Hematopoietic multipotent progenitor cell treated with erythropoietin and hydrocortisone succinate and interleukin-3 and kit ligand, for 6 days (in vitro differentiated cells): Measurements from ENCODE around the gene EOLA1.
"Not testable (repeated sequence)": the region's sequence is repeated elsewhere in the genome, so short reads cannot be mapped to it uniquely, and the experiment has no call there.

Experiments used
- DNase-seq: peaks from one replicate; pipeline ENCODE4 v3.0.0-alpha.2; 2015

Gene EOLA1

DNA sequence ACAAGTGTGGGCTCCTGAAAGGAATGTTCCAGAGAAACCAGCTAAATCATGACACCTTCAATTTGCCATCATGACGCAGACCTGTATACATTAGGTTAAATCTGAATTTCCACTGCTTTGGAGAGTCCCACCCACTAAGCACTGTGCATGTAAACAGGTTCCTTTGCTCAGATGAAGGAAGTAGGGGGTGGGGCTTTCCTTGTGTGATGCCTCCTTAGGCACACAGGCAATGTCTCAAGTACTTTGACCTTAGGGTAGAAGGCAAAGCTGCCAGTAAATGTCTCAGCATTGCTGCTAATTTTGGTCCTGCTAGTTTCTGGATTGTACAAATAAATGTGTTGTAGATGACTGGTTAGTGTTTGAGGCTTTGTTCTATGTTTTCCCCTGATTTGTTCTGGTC is 6.2 kb downstream of the EOLA1 start:
- DNase-seq, result not testable (repeated sequence)

DNA sequence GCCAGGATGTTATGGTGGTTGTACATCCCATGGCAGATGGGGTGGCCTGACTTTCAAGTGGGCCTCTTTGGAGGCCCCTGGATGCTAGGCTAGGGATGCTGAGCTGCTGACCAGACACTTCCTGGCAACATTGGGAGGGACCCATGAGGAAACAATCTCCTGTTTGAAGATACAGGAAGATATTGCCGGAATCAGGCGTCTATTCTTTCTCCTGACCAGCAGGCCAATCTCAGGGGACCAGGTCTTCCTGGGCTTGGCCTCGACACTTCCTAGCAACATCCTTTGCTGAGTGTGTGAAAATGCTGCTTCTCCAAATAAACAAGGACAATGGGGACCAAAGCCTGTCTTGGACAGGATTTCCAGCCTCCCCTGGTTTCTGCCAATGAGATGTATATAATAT is 7.0 kb downstream of the EOLA1 start:
- not testable (repeated sequence) for DNase-seq

DNA sequence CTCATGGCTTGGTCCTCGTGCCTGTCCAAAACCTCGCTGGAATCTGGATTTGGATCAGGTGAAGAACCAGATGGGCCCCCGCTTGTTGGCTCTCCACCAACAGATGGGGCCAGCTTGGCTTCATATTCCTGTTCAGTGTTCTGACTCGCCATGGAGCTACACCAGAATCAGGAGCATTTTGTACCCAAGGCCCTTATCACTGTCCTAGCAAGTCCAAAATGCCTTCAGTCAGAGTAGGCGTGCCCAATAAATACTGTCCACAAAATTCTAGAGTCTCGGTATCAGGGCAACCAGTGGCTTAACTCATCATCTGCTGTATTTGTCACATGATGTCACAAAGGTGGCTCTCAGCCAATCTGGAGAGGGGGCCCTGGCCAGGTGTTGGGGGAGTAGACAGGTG is 8.9 kb downstream of the EOLA1 start, which contains the start of gene HSFX3:
Gene HSFX3 (minus strand): TSS at position 224 of the 400 bp plus-strand sequence. CDS start 72 bp downstream, at position 152.
- not testable (repeated sequence) for DNase-seq

DNA sequence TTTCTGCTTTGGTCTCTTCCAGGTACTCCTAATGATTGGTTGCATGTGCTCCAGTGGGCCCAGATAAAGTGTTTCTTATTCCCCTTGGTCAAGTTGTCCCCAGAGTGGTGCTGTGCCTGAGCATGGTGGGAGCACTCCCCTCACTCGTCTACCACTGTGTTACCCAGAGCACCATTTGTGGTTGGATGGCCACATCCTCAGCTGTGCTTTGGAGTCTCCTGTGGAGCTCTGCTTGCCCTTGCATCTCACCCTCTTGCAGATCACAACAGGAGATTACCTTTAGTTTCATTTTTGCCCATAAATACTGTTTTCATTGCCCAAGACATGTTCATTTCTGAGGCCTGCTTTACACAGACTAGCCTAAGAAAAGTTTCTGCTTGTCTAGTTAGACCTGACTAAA is 9.6 kb downstream of the EOLA1 start:
- DNase-seq, result not testable (repeated sequence)

DNA sequence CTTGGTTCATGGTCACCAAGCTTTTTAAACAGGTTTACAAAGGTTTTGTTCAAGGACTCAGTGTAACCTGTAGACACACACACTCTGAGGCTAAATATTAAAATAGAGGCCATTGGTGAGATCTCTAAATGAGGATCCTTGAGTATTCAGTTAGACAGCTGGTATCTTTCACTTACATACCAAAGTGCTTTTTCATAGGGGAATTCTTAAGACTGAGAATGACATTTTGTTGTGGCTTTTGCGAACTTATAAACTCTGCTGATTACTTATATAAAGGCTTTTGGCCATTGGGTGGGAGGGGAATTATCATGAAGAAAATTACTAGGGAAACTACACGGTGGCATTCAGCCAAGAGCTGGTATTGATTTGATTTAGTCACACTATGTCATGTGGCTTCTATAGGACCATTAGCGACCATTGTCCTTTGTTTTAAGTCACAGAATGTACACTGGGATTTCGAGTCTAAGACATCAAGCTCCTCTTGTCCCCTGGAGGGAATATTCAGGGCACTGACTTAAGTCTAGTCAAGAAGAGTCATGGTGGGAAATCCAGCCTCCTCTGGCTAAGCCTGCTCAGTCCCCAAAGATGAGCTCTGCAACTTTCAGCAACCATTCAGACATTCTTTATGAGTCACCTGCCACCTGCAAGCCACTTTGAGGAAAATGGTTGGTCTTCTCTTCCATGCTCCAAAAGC is 10.6 kb downstream of the EOLA1 start:
- not testable (repeated sequence) for DNase-seq

DNA sequence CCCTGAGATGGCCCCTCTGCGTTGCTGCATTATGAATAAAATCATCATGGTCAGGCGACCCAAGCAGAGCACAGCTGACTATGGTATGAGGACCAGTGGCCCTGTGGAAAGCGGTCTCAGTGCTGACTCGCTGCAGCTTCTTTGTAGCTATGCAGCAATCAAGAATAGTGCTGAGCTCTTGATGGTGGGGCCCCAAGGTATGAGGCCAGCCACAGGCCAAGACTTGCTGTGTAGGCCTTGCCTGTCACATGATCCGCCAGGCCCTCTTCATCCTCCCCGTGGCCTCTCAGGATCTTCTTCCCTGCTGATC is 11.1 kb downstream of the EOLA1 start:
- not testable (repeated sequence) for DNase-seq

DNA sequence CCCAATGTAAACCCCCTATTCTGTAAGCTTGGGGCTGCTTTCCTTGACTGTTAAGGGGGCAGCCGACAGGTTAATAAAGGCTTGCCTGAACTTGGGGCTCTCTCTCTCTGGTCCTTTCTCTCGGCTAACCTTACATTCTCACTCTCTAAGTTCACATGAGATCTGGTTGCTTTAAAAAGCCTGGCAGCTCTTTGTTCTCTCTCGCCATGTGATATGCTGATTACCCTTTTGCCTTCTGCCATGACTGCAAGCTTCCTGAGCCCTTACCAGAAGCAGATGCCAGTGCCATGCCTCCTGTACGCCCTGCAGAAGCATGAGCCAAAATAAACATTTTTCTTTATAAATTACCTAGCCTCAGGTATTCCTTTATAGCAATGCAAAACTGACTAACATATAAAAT is 14.4 kb downstream of the EOLA1 start:
- not testable (repeated sequence) for DNase-seq

DNA sequence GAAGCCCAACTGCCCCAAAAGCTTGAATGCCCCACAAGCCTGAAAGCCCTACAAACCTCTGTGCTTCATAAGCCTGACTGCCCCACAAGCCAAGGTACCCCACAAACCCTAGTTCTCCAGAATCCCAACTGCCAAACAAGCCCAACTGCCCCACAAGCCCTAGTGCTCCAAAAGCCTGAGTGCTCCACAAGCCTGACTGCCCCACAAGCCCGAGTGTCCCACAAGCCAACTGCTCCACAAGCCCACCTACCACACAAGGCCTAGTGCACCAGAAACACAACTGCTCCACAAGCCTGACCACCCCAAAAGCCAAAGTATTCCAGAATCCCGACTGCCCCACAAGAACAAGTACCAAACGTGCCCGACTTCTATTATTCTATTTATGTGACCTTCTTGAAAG is 22.5 kb downstream of the EOLA1 start:
- no peak for DNase-seq

DNA sequence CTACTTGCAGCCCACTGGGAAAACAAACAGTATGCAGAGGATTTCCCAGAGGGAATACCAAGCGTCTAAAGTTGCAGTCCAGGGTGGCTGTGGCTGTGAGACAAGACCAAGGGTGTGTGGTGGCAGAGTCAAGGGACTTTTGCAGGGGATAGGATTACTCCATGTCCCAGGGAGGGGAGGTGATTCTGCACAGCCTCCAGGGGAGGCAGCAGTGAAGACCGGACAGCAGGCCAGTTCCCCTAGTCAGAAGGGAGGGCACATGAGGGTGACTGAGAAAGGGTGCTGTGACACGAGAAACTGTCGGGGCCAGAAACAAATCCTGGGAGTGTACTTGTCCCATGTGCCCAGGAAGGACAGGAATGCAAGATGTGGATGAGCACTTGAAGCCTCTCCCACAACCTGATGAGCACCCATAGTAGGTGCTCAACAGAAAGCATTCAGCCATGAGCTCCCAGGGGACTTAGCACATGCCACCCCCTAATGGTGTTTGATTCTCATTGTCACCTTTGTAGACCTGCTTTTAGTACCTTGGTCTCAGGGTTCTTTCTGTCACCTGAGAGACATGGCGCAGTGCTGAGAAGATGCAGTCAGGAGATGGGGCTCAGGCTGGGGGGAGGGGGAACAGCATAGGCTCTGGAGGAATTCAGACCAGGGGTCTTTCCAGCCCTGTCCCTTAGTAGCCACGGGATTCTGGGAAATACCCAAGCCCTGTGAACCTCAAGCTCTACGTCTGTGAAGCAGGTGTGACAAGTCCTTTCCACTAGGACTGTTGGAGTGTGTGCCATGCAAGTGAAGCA is 27.0 kb downstream of the EOLA1 start:
- no peak for DNase-seq

DNA sequence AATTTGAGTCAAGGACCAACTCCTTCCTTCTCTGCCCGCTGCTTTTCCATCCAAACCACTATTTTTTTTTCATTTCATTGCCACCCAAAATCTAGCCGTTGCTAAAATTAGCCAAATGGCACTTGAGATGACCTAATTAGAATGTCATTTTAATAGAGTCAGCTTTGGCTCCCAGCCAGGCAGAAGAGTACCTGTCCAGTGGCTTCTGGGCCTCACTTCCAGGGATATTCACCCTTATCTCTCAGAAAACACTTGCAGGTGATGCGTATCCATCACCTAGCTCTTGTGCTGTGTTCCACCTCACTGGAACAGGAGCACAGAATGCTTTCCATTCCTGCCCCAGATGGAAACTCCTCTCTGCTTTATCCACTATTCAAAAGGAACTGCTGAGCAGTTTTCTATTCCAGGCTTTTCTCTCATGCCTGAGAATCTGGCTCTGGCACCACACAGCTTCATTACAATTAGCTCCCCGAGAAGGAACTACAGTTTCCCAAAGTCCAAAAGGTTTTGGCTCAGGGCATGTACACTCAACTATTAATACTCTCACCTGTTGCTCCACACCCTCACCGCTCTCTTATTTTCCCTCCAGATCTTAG is 28.0 kb downstream of the EOLA1 start:
- no peak for DNase-seq

DNA sequence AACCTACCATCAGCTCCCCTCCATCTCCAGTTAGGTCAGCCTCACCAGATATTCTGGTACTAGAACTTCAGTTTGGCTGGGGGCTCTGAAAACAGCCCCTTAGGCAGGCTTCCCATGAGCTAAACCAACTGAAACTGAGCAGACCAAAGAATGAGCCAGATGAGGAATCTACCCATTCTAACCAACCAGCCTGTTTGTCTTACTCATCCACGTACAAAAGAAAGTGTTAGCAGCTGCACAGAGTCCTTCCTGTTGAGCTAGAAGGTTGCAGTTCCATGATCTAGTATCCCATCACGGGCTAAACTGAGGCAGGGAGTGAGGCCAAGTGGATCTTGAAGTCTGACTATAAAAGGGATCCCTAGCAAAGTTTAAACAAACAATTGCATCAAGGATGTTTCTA is 29.0 kb downstream of the EOLA1 start:
- no peak for DNase-seq

DNA sequence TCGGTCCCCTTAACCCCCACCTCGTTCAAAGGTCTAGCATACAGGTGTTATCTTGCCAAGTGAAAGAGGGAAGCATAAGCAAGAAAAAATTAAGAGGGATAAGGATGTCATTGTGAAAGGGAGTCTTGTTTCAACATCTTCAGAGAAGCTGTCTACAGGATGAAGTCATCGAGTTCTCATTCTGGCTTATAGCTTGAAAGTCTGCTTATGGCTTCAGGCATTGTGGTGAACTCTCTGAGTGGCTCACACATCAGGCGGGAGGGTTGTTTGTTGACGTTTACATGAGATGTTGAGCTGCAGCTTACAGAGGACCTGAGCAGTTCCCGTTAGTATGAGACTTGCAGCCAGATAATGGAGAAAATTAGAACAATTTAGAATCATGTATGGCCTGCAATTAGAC is 29.9 kb downstream of the EOLA1 start:
- no peak for DNase-seq

DNA sequence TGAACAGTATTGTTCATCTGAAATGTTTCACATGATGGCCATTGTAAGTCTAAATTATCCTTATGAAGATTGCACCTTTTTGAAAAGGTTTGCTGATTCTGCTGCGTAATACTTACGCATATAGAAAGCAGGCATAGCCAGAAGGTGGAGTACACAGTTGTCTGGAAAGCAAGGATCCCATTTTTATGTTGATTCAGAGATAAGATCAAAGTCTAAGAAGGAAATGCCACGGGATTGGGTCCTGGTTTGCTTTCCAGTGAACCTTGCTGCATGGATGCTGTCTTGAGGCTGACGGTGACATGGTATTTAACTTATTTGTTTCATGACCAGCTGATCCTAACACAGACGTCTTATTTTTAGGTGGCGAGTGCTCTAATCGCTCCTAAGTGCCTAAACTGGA is 31.0 kb downstream of the EOLA1 start:
- DNase-seq, result no peak

DNA sequence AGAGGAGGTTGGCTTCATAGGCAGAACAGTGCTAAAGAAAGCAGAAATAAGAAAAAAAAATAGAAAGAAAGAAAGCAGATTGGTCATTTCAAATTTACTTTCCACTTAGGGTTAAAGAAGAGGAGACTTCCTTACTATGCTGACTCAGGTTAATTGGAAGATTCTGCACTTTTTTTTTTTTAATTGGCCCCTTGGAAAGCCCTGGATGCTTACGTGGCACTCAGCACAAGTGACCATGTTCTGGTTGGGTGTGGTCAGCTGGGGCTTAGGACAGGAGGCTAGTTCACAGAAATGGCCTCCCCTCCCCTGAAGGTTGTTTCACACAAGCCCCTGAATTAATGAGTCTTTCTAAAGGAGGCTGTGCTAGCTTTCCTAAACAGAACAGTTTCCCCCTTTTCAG is 31.9 kb downstream of the EOLA1 start:
- no peak for DNase-seq

DNA sequence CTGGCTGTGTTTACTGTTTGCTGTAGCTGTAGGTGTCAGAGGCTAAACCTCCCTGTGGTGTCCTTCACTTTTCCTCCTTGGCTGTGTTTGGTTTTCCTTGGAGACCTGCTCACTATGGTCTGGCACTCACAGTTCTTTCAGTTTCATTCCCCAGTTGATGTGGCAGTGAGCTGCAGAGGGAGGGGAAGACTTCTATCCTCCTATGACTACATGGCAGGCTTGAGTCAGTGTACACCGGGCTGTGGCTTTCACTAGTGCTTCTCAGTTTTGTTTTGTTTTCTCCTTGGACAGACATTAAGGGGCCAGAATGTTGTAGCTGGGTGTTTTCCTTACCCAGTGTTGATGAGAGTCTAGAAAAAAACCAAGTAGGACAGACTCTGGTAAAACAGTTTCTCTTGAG is 32.6 kb downstream of the EOLA1 start:
- not testable (repeated sequence) for DNase-seq

DNA sequence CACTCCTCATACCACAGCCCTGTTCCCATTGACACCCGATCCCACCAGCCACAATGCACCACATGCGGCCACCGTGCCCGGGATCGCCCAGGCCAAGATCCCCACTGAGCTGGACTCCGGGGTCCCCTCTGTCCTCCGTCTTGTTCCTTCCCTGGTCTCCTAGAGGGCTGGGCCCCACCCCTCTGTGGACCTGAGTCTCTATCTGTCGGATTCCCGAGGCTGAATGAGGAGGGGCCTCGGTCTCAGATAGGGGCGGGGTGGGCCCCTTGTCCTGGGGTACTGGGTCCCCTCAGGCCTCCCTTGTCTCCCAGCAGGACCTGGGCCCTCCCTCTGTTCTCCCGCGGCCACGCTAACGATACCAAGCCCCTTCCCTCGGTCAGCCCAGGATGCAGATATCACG is 44.8 kb downstream of the EOLA1 start:
- DNase-seq, result not testable (repeated sequence)

DNA sequence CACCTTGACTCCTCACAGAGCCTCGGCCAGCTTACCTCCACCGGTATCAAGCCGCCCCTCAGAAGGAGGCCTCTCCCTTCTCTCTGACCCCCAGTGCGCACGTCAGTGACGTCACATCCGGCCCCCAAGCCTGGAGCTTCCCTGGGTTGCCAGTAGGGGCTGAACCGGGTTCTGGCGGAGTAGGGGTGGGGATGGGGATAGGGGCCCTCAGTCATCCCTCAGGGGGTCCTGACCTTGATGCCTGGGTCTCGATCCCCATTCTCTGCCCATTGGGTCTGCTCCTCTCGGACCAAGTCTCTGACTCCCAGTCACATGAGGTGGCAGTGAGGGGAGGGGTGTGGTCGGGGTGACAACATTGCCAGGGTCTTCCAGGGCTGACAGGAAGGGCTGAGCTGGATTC is 46.5 kb downstream of the EOLA1 start, which contains the start of gene MAGEA9B:
Gene MAGEA9B (minus strand): TSS at position 101 of the 400 bp plus-strand sequence. CDS start 4,280 bp downstream, outside the sequence.
- DNase-seq, result not testable (repeated sequence)

DNA sequence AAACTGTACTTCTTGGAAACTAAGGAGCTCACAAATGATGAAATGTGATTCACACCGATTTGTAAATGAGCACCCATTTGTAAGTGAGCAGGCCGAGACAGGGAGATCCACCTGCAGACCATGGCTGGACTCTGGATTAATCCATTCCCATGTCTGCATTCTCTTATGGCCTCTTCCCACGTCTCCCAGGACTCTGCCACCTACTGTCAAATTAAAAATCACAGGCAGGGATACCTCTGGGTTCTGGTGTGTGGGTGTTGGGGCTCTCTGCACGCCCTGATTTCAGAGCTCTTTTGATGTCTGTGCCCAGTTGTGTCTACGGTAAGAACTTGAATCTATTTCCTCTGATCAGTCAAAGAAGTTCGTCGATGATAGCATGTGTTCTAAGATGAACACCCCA is 50.2 kb downstream of the EOLA1 start:
- DNase-seq, result not testable (repeated sequence)

DNA sequence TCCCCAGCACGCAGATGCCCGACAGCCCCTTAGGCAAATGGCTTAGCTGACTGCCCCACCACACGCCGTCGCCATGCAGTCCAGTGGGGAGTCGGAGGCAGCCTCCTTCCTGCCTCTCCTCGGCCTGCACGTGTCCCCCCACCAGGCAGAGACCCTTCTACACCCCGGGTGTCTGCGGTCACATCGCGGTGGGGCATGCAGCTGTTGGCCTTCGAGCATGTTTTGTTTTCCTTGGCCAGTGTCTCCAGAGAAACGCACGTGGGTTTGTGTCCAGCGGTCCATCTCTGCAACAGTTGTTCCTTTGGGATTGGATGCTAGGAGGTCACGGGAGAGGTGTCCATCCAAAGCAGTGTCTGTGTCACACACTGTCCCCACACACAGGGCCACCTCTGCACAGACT is 54.4 kb downstream of the EOLA1 start, which contains the start of gene HSFX2:
Gene HSFX2 (minus strand): TSS at position 101 of the 400 bp plus-strand sequence. CDS start 614 bp downstream, outside the sequence.
- not testable (repeated sequence) for DNase-seq

DNA sequence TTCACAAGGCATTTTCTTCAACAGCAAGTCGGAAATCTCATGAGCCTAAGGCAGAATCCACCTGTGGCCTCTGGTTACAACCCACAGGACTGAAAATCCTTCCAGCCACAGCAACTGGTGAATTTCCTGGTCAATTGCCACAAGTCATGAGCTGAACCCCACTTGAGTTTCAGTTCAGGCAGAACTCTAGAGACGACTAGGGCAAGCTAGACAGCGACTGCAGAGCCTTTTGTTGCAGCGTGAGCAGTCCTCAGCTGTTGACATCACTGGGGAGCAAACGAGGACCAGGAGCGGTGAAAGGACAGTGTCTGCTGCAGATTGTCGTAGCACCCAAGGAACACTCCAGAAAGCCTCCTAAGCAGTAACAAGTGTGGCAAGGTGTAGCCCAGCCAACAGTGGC is 55.1 kb downstream of the EOLA1 start:
- DNase-seq, result not testable (repeated sequence)
